GM12801 (cell line): ENCODE measurements around the gene ZNF888.

Source experiments
- CTCF ChIP-seq: IDR thresholded peaks from one replicate; pipeline ENCODE4 v1.5.1; 2011; ENCODE audit warnings: control low read depth; ENCODE audit not compliant: insufficient read length; ENCODE audit errors: extremely low read depth

ZNF888 gene

GRCh38 chr19:52956917-52957316 is 33.7 kb upstream of the ZNF888 start:
- TF ChIP-seq CTCF: no peak

GRCh38 chr19:52949422-52949821 is 26.2 kb upstream of the ZNF888 start:
- TF ChIP-seq CTCF: no peak

GRCh38 chr19:52948025-52948770 is 25.0 kb upstream of the ZNF888 start:
- no peak for TF ChIP-seq CTCF

GRCh38 chr19:52946322-52947310 is 23.4 kb upstream of the ZNF888 start:
- no peak for TF ChIP-seq CTCF

GRCh38 chr19:52945652-52946321 is 22.6 kb upstream of the ZNF888 start:
- TF ChIP-seq CTCF: no peak

GRCh38 chr19:52943884-52944643 is 20.8 kb upstream of the ZNF888 start:
- TF ChIP-seq CTCF: no peak
